ENCODE results near the gene KRT20.

The KRT20 gene

GRCh38 chr17:40900809-40901356, 15.8 kb upstream of the KRT20 start:
- DNase-seq = no peak
- Histone ChIP-seq H3K4me1 (ENCODE audit: insufficient read depth, low read length) (no peaks in the 10 kb centered on the region), H3K4me3 (ENCODE audit: low read depth in 1 of 2, low read length in 2 of 2) (no peak overlapping the region), H3K4me2 (ENCODE audit: insufficient read depth, low read length) (no peak overlapping the region), H3K9me3 (ENCODE audit: insufficient read depth, low read length, severe bottlenecking) (no peaks in the 10 kb centered on the region), H3K27ac (ENCODE audit: low read length) (no peak overlapping the region), H3K36me3 (ENCODE audit: insufficient read depth, low read length) (no peaks in the 10 kb centered on the region), H3K79me2 (ENCODE audit: insufficient read depth, low read length) (no peaks in the 10 kb centered on the region), H4K20me1 (ENCODE audit: insufficient read depth, low read length) (no peaks in the 10 kb centered on the region), H2AFZ (ENCODE audit: low read depth, low read length) (no peak overlapping the region), H3K27me3 (ENCODE audit: insufficient read depth, low read length, poor library complexity) (peaks cover 18% of the 10 kb centered on the region), H3K9ac (ENCODE audit: low read depth, low read length) (no peak overlapping the region)
- no peak for ATAC-seq (ENCODE audit: insufficient read depth, low read depth)
- no peak for TF ChIP-seq EZH2 (IDR thresholded peaks at IDR 0.05; ENCODE audit: borderline replicate concordance, low read depth, low read length, severe bottlenecking)
- no peak for TF ChIP-seq CTCF (IDR thresholded peaks at IDR 0.05; ENCODE audit: borderline replicate concordance, extremely low read depth, low read length, poor library complexity, severe bottlenecking)

GRCh38 chr17:40896916-40897455, 11.9 kb upstream of the KRT20 start:
- H3K9ac ChIP-seq (ENCODE audit: low read depth, low read length) = no peak overlapping the region
- no peaks in the 10 kb centered on the region for H3K9me3 ChIP-seq (ENCODE audit: insufficient read depth, low read length, severe bottlenecking)
- no peak overlapping the region for H2AFZ ChIP-seq (ENCODE audit: low read depth, low read length)
- DNase-seq (no peak), ATAC-seq (ENCODE audit: insufficient read depth, low read depth) (no peak)
- H3K79me2 ChIP-seq (ENCODE audit: insufficient read depth, low read length) = no peaks in the 10 kb centered on the region
- no peak overlapping the region for H3K4me3 ChIP-seq (ENCODE audit: low read depth in 1 of 2, low read length in 2 of 2)
- H3K4me1 ChIP-seq (ENCODE audit: insufficient read depth, low read length) = no peaks in the 10 kb centered on the region
- peaks cover 18% of the 10 kb centered on the region for H3K27me3 ChIP-seq (ENCODE audit: insufficient read depth, low read length, poor library complexity)
- no peak overlapping the region for H3K27ac ChIP-seq (ENCODE audit: low read length)
- no peak overlapping the region for H3K4me2 ChIP-seq (ENCODE audit: insufficient read depth, low read length)
- TF ChIP-seq EZH2 (IDR thresholded peaks at IDR 0.05; ENCODE audit: borderline replicate concordance, low read depth, low read length, severe bottlenecking) = no peak
- no peak for TF ChIP-seq CTCF (IDR thresholded peaks at IDR 0.05; ENCODE audit: borderline replicate concordance, extremely low read depth, low read length, poor library complexity, severe bottlenecking)
- H3K36me3 ChIP-seq (ENCODE audit: insufficient read depth, low read length) = no peaks in the 10 kb centered on the region
- no peaks in the 10 kb centered on the region for H4K20me1 ChIP-seq (ENCODE audit: insufficient read depth, low read length)

- H2AFZ ChIP-seq (ENCODE audit: low read depth, low read length) = no peak overlapping the region
- TF ChIP-seq EZH2 (IDR thresholded peaks at IDR 0.05; ENCODE audit: borderline replicate concordance, low read depth, low read length, severe bottlenecking) (no peak), CTCF (IDR thresholded peaks at IDR 0.05; ENCODE audit: borderline replicate concordance, extremely low read depth, low read length, poor library complexity, severe bottlenecking) (no peak)
- H3K9me3 ChIP-seq (ENCODE audit: insufficient read depth, low read length, severe bottlenecking) = no peaks in the 10 kb centered on the region
- H3K79me2 ChIP-seq (ENCODE audit: insufficient read depth, low read length) = no peaks in the 10 kb centered on the region
- H3K4me3 ChIP-seq (ENCODE audit: low read depth in 1 of 2, low read length in 2 of 2) = no peak overlapping the region
- H3K27me3 ChIP-seq (ENCODE audit: insufficient read depth, low read length, poor library complexity) = peaks cover 12% of the 10 kb centered on the region
- no peaks in the 10 kb centered on the region for H4K20me1 ChIP-seq (ENCODE audit: insufficient read depth, low read length)
- ATAC-seq (ENCODE audit: insufficient read depth, low read depth) (no peak), DNase-seq (no peak)
- H3K36me3 ChIP-seq (ENCODE audit: insufficient read depth, low read length) = no peaks in the 10 kb centered on the region
- H3K4me1 ChIP-seq (ENCODE audit: insufficient read depth, low read length) = no peaks in the 10 kb centered on the region
- no peak overlapping the region for H3K9ac ChIP-seq (ENCODE audit: low read depth, low read length)
- H3K27ac ChIP-seq (ENCODE audit: low read length) = no peak overlapping the region
- no peak overlapping the region for H3K4me2 ChIP-seq (ENCODE audit: insufficient read depth, low read length)
These were observed 10.2 kb upstream of the KRT20 start for GRCh38 chr17:40895106-40895730.
